MM.1S (cell line): ENCODE data around the gene CLEC2L.

Source experiments
- DNase-seq: peaks from one replicate; pipeline ENCODE4 v3.0.0-alpha.2; 2015
- H2AFZ ChIP-seq: fragments of 300-600 bp; sonication (generic); 2 replicates; pipeline ENCODE4 v1.6.0; 2016; ENCODE audit warnings: antibody characterized with exemption, low read length
- H3F3A ChIP-seq: fragments of 300-600 bp; sonication (generic); 2 replicates; pipeline ENCODE4 v1.6.1; 2016; ENCODE audit warnings: mild to moderate bottlenecking, antibody characterized with exemption, low read length, moderate library complexity, mixed read lengths; ENCODE audit not compliant: insufficient read depth
- H3K27ac ChIP-seq: fragments of 300-600 bp; sonication (generic); 2 replicates; pipeline ENCODE4 v1.5.1; 2016; ENCODE audit warnings: mild to moderate bottlenecking, low read length
- H3K27me3 ChIP-seq: fragments of 300-600 bp; sonication (generic); replicated peaks from 2 replicates; pipeline ENCODE4 v1.6.0; 2016; ENCODE audit warnings: low read length; ENCODE audit not compliant: insufficient read depth
- H3K36me3 ChIP-seq: fragments of 300-600 bp; sonication (generic); replicated peaks from 2 replicates; pipeline ENCODE4 v1.6.1; 2016; ENCODE audit warnings: mild to moderate bottlenecking, low read length, mixed read lengths; ENCODE audit not compliant: insufficient read depth
- H3K4me1 ChIP-seq: fragments of 300-600 bp; sonication (generic); 2 replicates; pipeline ENCODE4 v1.6.1; 2016; ENCODE audit warnings: low read length, mixed read lengths
- H3K4me2 ChIP-seq: fragments of 300-600 bp; sonication (generic); 2 replicates; pipeline ENCODE4 v1.6.0; 2016; ENCODE audit warnings: low read depth, low read length
- H3K4me3 ChIP-seq: fragments of 300-600 bp; sonication (generic); 2 replicates; pipeline ENCODE4 v1.5.1; 2016; ENCODE audit warnings: low read length, mixed read lengths
- H3K79me2 ChIP-seq: fragments of 300-600 bp; sonication (generic); 2 replicates; pipeline ENCODE4 v1.6.1; 2016; ENCODE audit warnings: mixed run types, low read length, mixed read lengths
- H3K9ac ChIP-seq: fragments of 300-600 bp; sonication (generic); 2 replicates; pipeline ENCODE4 v1.6.1; 2016; ENCODE audit warnings: low read length, mixed read lengths
- H3K9me2 ChIP-seq: fragments of 300-600 bp; sonication (generic); replicated peaks from 2 replicates; pipeline ENCODE4 v1.6.1; 2016; ENCODE audit warnings: mild to moderate bottlenecking, low read length, mixed read lengths; ENCODE audit not compliant: insufficient read depth
- H3K9me3 ChIP-seq: fragments of 300-600 bp; sonication (generic); replicated peaks from 2 replicates; pipeline ENCODE4 v1.6.1; 2016; ENCODE audit warnings: mild to moderate bottlenecking, low read length, mixed read lengths; ENCODE audit not compliant: insufficient read depth
- H4K20me1 ChIP-seq: fragments of 300-600 bp; sonication (generic); 2 replicates; pipeline ENCODE4 v1.6.1; 2016; ENCODE audit warnings: mild to moderate bottlenecking, low read length, moderate library complexity, mixed read lengths; ENCODE audit not compliant: insufficient read depth
- CTCF ChIP-seq: fragments of 300-600 bp; sonication (generic); IDR thresholded peaks from 2 replicates; pipeline ENCODE4 v1.5.1; 2016; ENCODE audit warnings: antibody characterized with exemption, low read length, mixed read lengths
- EZH2 ChIP-seq: fragments of 300-600 bp; sonication (generic); optimal IDR thresholded peaks from 2 replicates; pipeline ENCODE3; 2017; ENCODE audit warnings: low read depth, mild to moderate bottlenecking, antibody characterized with exemption, low read length, mixed read lengths
- EZH2phosphoT487 ChIP-seq: fragments of 300-600 bp; sonication (generic); IDR thresholded peaks from 2 replicates; pipeline ENCODE4 v1.6.1; 2018; ENCODE audit warnings: antibody characterized with exemption, low read length

CLEC2L gene

GRCh38 chr7:139481364-139481763 is 42.1 kb upstream of the CLEC2L start:
- Histone ChIP-seq H3K9me3 (no peaks in the 10 kb centered on the region), H3K4me1 (no peaks in the 10 kb centered on the region), H3K27ac (no peak overlapping the region), H2AFZ (no peak overlapping the region), H3K9ac (no peak overlapping the region), H3K4me3 (no peak overlapping the region), H4K20me1 (no peaks in the 10 kb centered on the region), H3F3A (no peaks in the 10 kb centered on the region), H3K9me2 (no peaks in the 10 kb centered on the region), H3K27me3 (no peaks in the 10 kb centered on the region), H3K4me2 (no peak overlapping the region), H3K36me3 (no peaks in the 10 kb centered on the region), H3K79me2 (no peaks in the 10 kb centered on the region)
- no peak for DNase-seq
- no peak for TF ChIP-seq EZH2phosphoT487
- TF ChIP-seq EZH2: no peak
- no peak for TF ChIP-seq CTCF

- H3K9me3 ChIP-seq: no peaks in the 10 kb centered on the region
- H3K79me2 ChIP-seq: no peaks in the 10 kb centered on the region
- DNase-seq: no peak
- no peaks in the 10 kb centered on the region for H3K27me3 ChIP-seq
- H3K4me1 ChIP-seq: no peaks in the 10 kb centered on the region
- H3K9me2 ChIP-seq: no peaks in the 10 kb centered on the region
- no peak overlapping the region for H3K4me2 ChIP-seq
- no peak overlapping the region for H2AFZ ChIP-seq
- no peaks in the 10 kb centered on the region for H4K20me1 ChIP-seq
- H3F3A ChIP-seq: no peaks in the 10 kb centered on the region
- no peak for TF ChIP-seq EZH2
- no peak for TF ChIP-seq EZH2phosphoT487
- TF ChIP-seq CTCF: no peak
- H3K27ac ChIP-seq: no peak overlapping the region
- H3K9ac ChIP-seq: no peak overlapping the region
- H3K4me3 ChIP-seq: no peak overlapping the region
- no peaks in the 10 kb centered on the region for H3K36me3 ChIP-seq
Measured at GRCh38 chr7:139482122-139482521, 41.4 kb upstream of the CLEC2L start.

GRCh38 chr7:139482662-139483466 is 40.6 kb upstream of the CLEC2L start:
- Histone ChIP-seq H4K20me1 (no peaks in the 10 kb centered on the region), H3K4me3 (no peak overlapping the region), H3K9me3 (no peaks in the 10 kb centered on the region), H3K79me2 (no peaks in the 10 kb centered on the region), H3F3A (no peaks in the 10 kb centered on the region), H3K4me2 (peak overlapping the region; percentile 57; the same call in 1 of the 2 replicates), H3K4me1 (no peaks in the 10 kb centered on the region), H2AFZ (peak overlapping the region; percentile 3; the same call in 1 of the 2 replicates), H3K9me2 (no peaks in the 10 kb centered on the region), H3K27ac (no peak overlapping the region), H3K27me3 (no peaks in the 10 kb centered on the region), H3K9ac (no peak overlapping the region), H3K36me3 (no peaks in the 10 kb centered on the region)
- no peak for DNase-seq
- TF ChIP-seq CTCF: no peak
- no peak for TF ChIP-seq EZH2
- no peak for TF ChIP-seq EZH2phosphoT487
